GM12878 (cell line): ENCODE data around the gene DNAJC5. TPM values are rescaled to one million over a fixed set of nuclear protein-coding genes. Genes with fewer than 3 reads are reported as not detected.
A peak's percentile ranks its signal among the peaks of the same experiment; 100 is the strongest.

Experiments
- ATAC-seq: fragments of 200-7000 bp; cut with Tn5 transposase; 3 replicates; pipeline ENCODE4 v1.9.1; 2020; ENCODE audit warnings: mild to moderate bottlenecking, moderate library complexity
- BruUV-seq: library from RNA; stranded (reverse); fragments of 400-500 nt; replicated peaks from 2 replicates; lab custom pipeline; 2021; lab: Mats Ljungman, UMichigan
- CTCF ChIA-PET: fragments of 300-600 bp; sonication (Branson Sonifier 250); formaldehyde crosslinking; extraction: SDS; loops from one replicate; lab custom pipeline; 2021; ENCODE audit warnings: inconsistent platforms; lab: Yijun Ruan, JAX
- POLR2A ChIA-PET: fragments of 350-600 bp; formaldehyde crosslinking; extraction: SDS; loops from one replicate; lab custom pipeline; 2021; ENCODE audit warnings: inconsistent platforms; lab: Charles Lee
- RAD21 ChIA-PET: fragments of 300-600 bp; sonication (Branson Sonifier 250); formaldehyde crosslinking; loops from one replicate; lab custom pipeline; 2023; ENCODE audit warnings: antibody characterized with exemption; ENCODE audit not compliant: unreplicated experiment; lab: Charles Lee
- SMC1A ChIA-PET: fragments of 300-600 bp; sonication (Branson Sonifier 250); formaldehyde crosslinking; loops from one replicate; lab custom pipeline; 2023; ENCODE audit not compliant: unreplicated experiment, uncharacterized antibody; lab: Charles Lee
- DNase-seq: peaks from one replicate; pipeline ENCODE4 v3.0.0-alpha.2; 2011; ENCODE audit warnings: low read depth, low spot score
- FAIRE-seq: peaks from 3 replicates; lab custom pipeline; 2011; peaks lifted over from hg19 to GRCh38; lab: Jason Lieb, UNC
- H2AFZ ChIP-seq: 2 replicates; pipeline ENCODE4 v1.6.0; 2011; ENCODE audit warnings: low read depth, low read length, control low read depth; ENCODE audit not compliant: control insufficient read depth
- H3K27ac ChIP-seq: 2 replicates; pipeline ENCODE4 v1.5.1; 2011; ENCODE audit warnings: control low read depth; ENCODE audit not compliant: control insufficient read depth, insufficient read depth
- H3K27me3 ChIP-seq, 2 experiments: replicated peaks in 1 of 2; 2 replicates each; pipeline versions ENCODE4 v1.6.0 to v1.6.1; 2011; ENCODE audit warnings: low read length in 1 of 2; ENCODE audit not compliant: control insufficient read depth in 2 of 2, insufficient read depth in 2 of 2
- H3K36me3 ChIP-seq, 2 experiments: 2 replicates each; pipeline ENCODE4 v1.5.1; 2011; ENCODE audit warnings: low read length in 1 of 2; ENCODE audit not compliant: control insufficient read depth in 2 of 2, insufficient read depth in 2 of 2
- H3K4me1 ChIP-seq: 2 replicates; pipeline ENCODE4 v1.6.1; 2011; ENCODE audit warnings: mild to moderate bottlenecking, low read length, moderate library complexity, mixed read lengths; ENCODE audit not compliant: control insufficient read depth, insufficient read depth
- H3K4me2 ChIP-seq: 2 replicates; pipeline ENCODE4 v1.6.0; 2011; ENCODE audit warnings: control low read depth; ENCODE audit not compliant: control insufficient read depth, insufficient read depth
- H3K4me3 ChIP-seq: fragments of 200-600 bp; sonication (generic); 2 replicates; pipeline ENCODE4 v1.5.1; 2016
- H3K79me2 ChIP-seq: 2 replicates; pipeline ENCODE4 v1.6.0; 2011; ENCODE audit warnings: low read length; ENCODE audit not compliant: control insufficient read depth, insufficient read depth
- H3K9ac ChIP-seq: 2 replicates; pipeline ENCODE4 v1.8.0; 2011; ENCODE audit warnings: low read length, control low read depth, mixed read lengths; ENCODE audit not compliant: control insufficient read depth, insufficient read depth
- H3K9me3 ChIP-seq: replicated peaks from 3 replicates; pipeline ENCODE4 v1.5.1; 2011; ENCODE audit warnings: mild to moderate bottlenecking, low read length; ENCODE audit not compliant: control insufficient read depth, insufficient read depth
- H4K20me1 ChIP-seq: 2 replicates; pipeline ENCODE4 v1.6.0; 2011; ENCODE audit not compliant: control insufficient read depth, insufficient read depth
- BCL11A ChIP-seq: IDR thresholded peaks from 2 replicates; pipeline ENCODE4 v1.6.1; 2011; ENCODE audit warnings: low read depth, low read length
- DPF2 ChIP-seq: fragments of 450-650 bp; IDR thresholded peaks from 2 replicates; pipeline ENCODE4 v1.6.1; 2017; ENCODE audit warnings: mild to moderate bottlenecking
- E2F4 ChIP-seq: IDR thresholded peaks from 2 replicates; pipeline ENCODE4 v1.6.1; 2012; ENCODE audit warnings: low read depth, low read length, improper control_type of control experiment
- E4F1 ChIP-seq: fragments of 450-650 bp; IDR thresholded peaks from 2 replicates; pipeline ENCODE4 v1.6.1; 2018; ENCODE audit warnings: borderline replicate concordance, mild to moderate bottlenecking; ENCODE audit not compliant: partially characterized antibody
- EGR1 ChIP-seq, 2 experiments: IDR thresholded peaks; 1 replicate in 1 of 2; 2 replicates in 1 of 2; pipeline ENCODE4 v1.6.1; 2011 to 2012; ENCODE audit warnings: low read depth in 2 of 2, low read length in 2 of 2, borderline replicate concordance in 1 of 2, mild to moderate bottlenecking in 1 of 2, moderate library complexity in 1 of 2
- GATAD2B ChIP-seq: fragments of 450-650 bp; conservative IDR thresholded peaks from 2 replicates; pipeline ENCODE4 v1.6.1; 2017; ENCODE audit warnings: low read depth, mild to moderate bottlenecking, moderate library complexity
- KAT2A ChIP-seq: conservative IDR thresholded peaks from 2 replicates; pipeline ENCODE4 v1.6.1; 2011; ENCODE audit warnings: low read depth, low read length; ENCODE audit not compliant: control insufficient read depth
- LARP7 ChIP-seq: fragments of 450-650 bp; IDR thresholded peaks from 2 replicates; pipeline ENCODE4 v1.6.1; 2017; ENCODE audit warnings: mild to moderate bottlenecking
- MTA3 ChIP-seq: IDR thresholded peaks from 2 replicates; pipeline ENCODE4 v1.6.1; 2012; ENCODE audit warnings: low read length, inconsistent platforms, borderline replicate concordance
- MYB ChIP-seq: fragments of 150-350 bp; IDR thresholded peaks from 2 replicates; pipeline ENCODE4 v1.6.1; 2014; ENCODE audit warnings: mild to moderate bottlenecking, low read depth, low read length, borderline replicate concordance
- NFIC ChIP-seq: IDR thresholded peaks from 2 replicates; pipeline ENCODE4 v1.6.1; 2012; ENCODE audit warnings: low read depth, mild to moderate bottlenecking, inconsistent platforms, low read length, moderate library complexity
- NRF1 ChIP-seq: conservative IDR thresholded peaks from 2 replicates; pipeline ENCODE4 v1.6.1; 2011; ENCODE audit warnings: mild to moderate bottlenecking, low read depth, low read length, improper control_type of control experiment
- POLR2A ChIP-seq: IDR thresholded peaks from 2 replicates; pipeline ENCODE4 v1.6.1; 2011; ENCODE audit warnings: low read depth, mild to moderate bottlenecking, low read length
- POLR2AphosphoS2 ChIP-seq: IDR thresholded peaks from 2 replicates; pipeline ENCODE4 v1.6.1; 2011; ENCODE audit warnings: low read depth, mild to moderate bottlenecking, low read length, improper control_type of control experiment, moderate library complexity
- RCOR1 ChIP-seq: conservative IDR thresholded peaks from 2 replicates; pipeline ENCODE4 v1.6.1; 2012; ENCODE audit warnings: low read depth, low read length, improper control_type of control experiment
- TBL1XR1 ChIP-seq: IDR thresholded peaks from 2 replicates; pipeline ENCODE4 v1.6.1; 2012; ENCODE audit warnings: low read depth, low read length, improper control_type of control experiment
- ZSCAN29 ChIP-seq: fragments of 450-650 bp; IDR thresholded peaks from 2 replicates; pipeline ENCODE4 v1.6.1; 2017; ENCODE audit warnings: mild to moderate bottlenecking, moderate library complexity
- WGBS: methylation state at CpG from one replicate; pipeline ENCODE4 v1.1.6; 2016; ENCODE audit warnings: low lambda C conversion rate; ENCODE audit not compliant: insufficient replicate concordance, insufficient coverage; ENCODE audit errors: missing lambda C conversion rate; 5-methylcytosine and 5-hydroxymethylcytosine counted together
- in situ Hi-C: fragments of 300-500 bp; cut with MboI; formaldehyde crosslinking; loops from 9 replicates; pipeline ENCODE4 v1.14.3; 2018; ENCODE audit warnings: mixed read lengths
- intact Hi-C: fragments of 100-400 bp; cut with micrococcal nuclease; formaldehyde crosslinking; loops from one replicate; pipeline ENCODE4 v1.14.2; 2022; ENCODE audit not compliant: unreplicated experiment
- polyA plus RNA-seq, 11 experiments: library from polyadenylated mRNA; depleted of rRNA in 4 of 11; unstranded in 6 of 11; stranded (reverse) in 5 of 11; fragments of >200 nt; fragmentation: Nextera tagmentation in 4 of 11; fragmentation: Illumina TruSeq in 1 of 11; extraction: Ambion mirVana in 4 of 11; extraction: Trizol in 1 of 11; gene quantifications; 1 replicate in 1 of 11; 2 replicates in 10 of 11; pipeline versions ENCODE4 v1.2.1 to v1.2.3, GENCODE V29; 2011 to 2016; ENCODE audit warnings: inconsistent platforms in 2 of 11, missing spikeins in 2 of 11, low read depth in 1 of 11
- total RNA-seq, 4 experiments: library from RNA; depleted of rRNA in 3 of 4; stranded (reverse); fragments of >200 nt in 3 of 4; fragmentation: Illumina TruSeq in 1 of 4; extraction: Trizol in 1 of 4; gene quantifications; 2 replicates each; pipeline versions ENCODE4 v1.2.1 to v1.2.3, GENCODE V29; 2013 to 2021

Gene DNAJC5
- total and polyA plus RNA-seq, 10 of the 15 experiments (the other 5 are each of a cell fraction or from before 2014, with no cell fraction given): 0.69 to 36.8 (median 17.0) TPM

GRCh38 chr20:63979557-63980316 is 84.8 kb downstream of the DNAJC5 start, which contains the start of gene SAMD10 (continued):
- TF ChIP-seq E2F4: no peak
- no peak for TF ChIP-seq ZSCAN29
- peak; percentile 71 for TF ChIP-seq POLR2A
- TF ChIP-seq TBL1XR1: peak; percentile 14; the same call in 1 of the 2 replicates

GRCh38 chr20:63980317-63980805 is 85.4 kb downstream of the DNAJC5 start:
- Histone ChIP-seq H3K9ac (peak overlapping the region; percentile 68), H3K9me3 (no peaks in the 10 kb centered on the region), H3K4me3 (peak overlapping the region; percentile 96), H3K79me2 (peaks cover 64% of the 10 kb centered on the region), H3K27me3 (no peaks in the 10 kb centered on the region), H3K27ac (peak overlapping the region; percentile 92), H4K20me1 (no peaks in the 10 kb centered on the region), H3K4me1 (peaks cover 23% of the 10 kb centered on the region), H3K36me3 (peaks cover 6 to 14% of the 10 kb centered on the region in 2 experiments), H3K4me2 (peak overlapping the region; percentile 64), H2AFZ (no peak overlapping the region; the same call in 1 of the 2 replicates)
- DNase-seq (no peak), ATAC-seq (peak; percentile 36), FAIRE-seq (peak; percentile 38)
- BruUV-seq: no TSS peak
- CTCF ChIA-PET: interaction anchor here (0.8 to 3.2 kb wide), 21 partner anchors 8 to 443 kb away, joined by 3 to 67 read pairs (median 5); partner anchors contain the start of genes C20orf204, HELZ2, OPRL1 and PTK6
- POLR2A ChIA-PET: interaction anchor here (0.6 to 4.1 kb wide), 10 partner anchors 23 to 116 kb away, joined by 3 to 63 read pairs (median 6); partner anchors contain the start of genes C20orf204, OPRL1, RGS19 and UCKL1
- in situ Hi-C loops (no loop called here), intact Hi-C loops (loop anchor here (1.0 to 5.0 kb wide), 2 partner anchors 58 to 77 kb away; no protein-coding TSS in a partner anchor)
- SMC1A ChIA-PET: interaction anchor here (0.6 to 4.1 kb wide), 15 partner anchors 23 to 443 kb away, joined by 3 to 52 read pairs (median 4); partner anchors contain the start of genes C20orf204, PTK6 and UCKL1
- WGBS: 12% methylated on average over 15 of the region's 15 CpGs
- RAD21 ChIA-PET: interaction anchor here (0.8 to 4.4 kb wide), 14 partner anchors 23 to 443 kb away, joined by 3 to 92 read pairs (median 6); partner anchors contain the start of genes ARFRP1, C20orf204, PTK6 and UCKL1
- TF ChIP-seq KAT2A: no peak
- TF ChIP-seq DPF2: no peak; the same call in 1 of the 2 replicates
- no peak for TF ChIP-seq E4F1
- TF ChIP-seq POLR2AphosphoS2: no peak
- no peak for TF ChIP-seq GATAD2B
- TF ChIP-seq NRF1: no peak
- no peak for TF ChIP-seq MYB
- TF ChIP-seq RCOR1: no peak
- peak; percentile 54; the same call in 1 of the 2 replicates for TF ChIP-seq LARP7
- 0 out of 2 replicates have a peak, but pooled peaks have one; percentile 6 for TF ChIP-seq BCL11A
- TF ChIP-seq EGR1 (IDR thresholded peaks at IDR 0.05; ENCODE audit: borderline replicate concordance in 1 of 2, low read depth in 2 of 2, low read length in 2 of 2): no peak
- no peak for TF ChIP-seq MTA3
- TF ChIP-seq NFIC: no peak
